Activated gamma-delta T cell treated with Interleukin-2 at 50 U/mL for 16 hours (primary cell): Measurements from ENCODE around the gene TTC1.

ENCODE experiments used
- DNase-seq: peaks from one replicate; pipeline ENCODE4 v3.0.0-alpha.2; 2020

The TTC1 gene

DNA sequence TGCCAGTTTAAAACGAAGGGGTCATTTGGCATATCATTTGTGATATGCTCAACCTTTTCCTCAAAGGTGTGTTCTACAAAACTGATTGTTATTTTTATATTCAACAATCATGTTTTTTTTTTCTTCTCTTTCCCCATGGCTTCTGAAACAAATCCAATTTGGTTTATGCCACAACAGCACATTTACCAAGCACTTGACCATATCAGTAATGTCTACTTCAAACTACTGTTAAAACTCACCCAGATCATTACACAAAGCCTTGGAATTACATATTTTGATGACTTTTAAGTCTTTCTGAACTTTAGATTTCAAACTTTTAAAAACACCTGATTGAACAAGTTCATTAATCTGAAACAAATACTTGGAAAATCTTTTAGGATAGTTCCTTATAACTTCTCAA lies 81.1 kb downstream of the TTC1 start:
- no peak for DNase-seq

DNA sequence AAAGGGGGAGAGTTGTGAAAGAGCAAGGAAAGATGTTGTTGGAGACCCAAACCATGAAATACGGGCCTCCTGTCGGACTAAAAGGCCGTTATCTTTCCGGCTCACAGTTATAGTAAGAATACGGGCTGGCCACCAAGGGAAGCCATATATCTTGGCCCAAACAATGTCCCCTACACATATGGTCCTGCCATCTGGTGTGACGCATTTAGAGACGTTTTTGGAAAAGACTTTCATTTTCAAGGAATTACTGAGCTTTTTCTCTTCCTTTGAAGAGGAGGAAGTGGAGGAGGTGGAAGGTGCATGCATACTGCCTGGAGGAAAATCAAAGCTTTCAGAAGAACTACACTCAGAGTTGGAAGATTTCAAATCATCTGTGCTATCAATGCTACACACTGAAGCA lies 83.6 kb downstream of the TTC1 start:
- DNase-seq: no peak

DNA sequence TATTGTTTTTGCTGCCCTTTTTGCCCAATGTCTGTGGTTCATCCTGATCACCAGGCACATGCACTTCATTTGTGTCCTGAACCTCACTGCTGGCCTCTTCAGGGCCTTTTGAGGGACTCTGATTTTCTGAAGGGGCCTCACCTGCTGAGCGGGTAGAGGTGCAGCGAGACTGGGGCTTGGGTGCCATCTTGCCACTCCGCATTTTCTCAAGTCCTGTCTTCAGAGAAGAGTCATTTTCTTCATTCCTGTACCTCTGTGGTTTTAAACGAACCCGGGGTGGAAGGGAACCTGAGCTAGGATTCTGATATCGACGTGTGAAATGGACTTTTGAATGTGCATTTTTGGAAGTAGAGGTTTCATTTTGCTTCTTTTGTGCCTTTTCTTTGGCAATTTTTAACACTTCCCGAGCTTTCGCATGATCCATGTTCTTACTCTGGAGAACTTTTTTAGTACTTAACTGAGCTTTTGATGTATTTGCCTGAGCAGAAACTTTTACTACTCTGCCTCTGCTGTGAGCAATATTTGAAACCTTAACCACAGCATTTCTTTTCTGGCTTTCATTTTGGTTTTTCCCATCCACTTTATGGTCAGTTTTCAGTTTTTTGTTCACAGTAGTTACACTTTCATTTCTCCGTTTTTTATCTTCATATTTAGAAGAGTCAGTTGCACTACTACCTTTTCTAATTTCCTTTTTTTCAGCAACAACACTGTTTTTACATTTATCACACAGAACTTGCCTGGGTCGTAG lies 84.2 kb downstream of the TTC1 start:
- no peak for DNase-seq

DNA sequence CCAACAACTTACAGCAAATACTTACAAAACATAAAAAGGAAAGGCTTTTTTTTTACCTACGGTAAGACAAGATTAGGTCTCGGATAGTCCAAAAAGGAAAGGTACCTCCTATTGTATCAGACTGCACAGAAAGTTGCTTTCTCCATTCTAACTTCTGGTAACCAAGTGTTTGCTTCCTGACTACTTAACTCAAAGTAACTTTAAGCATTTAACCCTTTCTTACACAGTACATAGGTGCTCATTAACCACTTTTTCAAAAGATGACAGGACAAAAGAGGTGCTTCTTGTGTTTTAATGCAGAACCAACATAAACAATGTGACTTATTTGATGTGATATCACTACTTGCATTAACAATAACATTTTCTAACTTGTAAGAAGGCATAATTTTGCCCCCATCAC lies 87.2 kb downstream of the TTC1 start:
- DNase-seq: no peak

DNA sequence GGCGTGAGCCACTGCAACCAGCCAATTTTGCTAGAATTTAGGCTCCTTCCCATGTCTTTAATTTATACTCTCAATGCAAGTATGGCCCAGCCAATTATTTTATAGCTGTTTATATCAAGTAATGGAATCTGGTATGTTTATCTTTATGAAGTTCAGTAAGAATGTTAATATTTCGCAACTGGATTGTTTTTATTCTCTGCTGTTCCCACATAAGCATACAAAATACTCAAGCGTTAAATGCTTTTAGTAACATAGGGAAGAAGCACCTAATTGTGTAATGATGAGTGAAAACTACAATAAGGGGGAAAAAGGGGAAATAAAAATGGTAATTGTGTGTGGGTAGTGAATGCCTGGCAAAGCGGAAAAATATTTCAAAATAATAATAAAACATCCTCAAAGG lies 89.1 kb downstream of the TTC1 start:
- DNase-seq: no peak

DNA sequence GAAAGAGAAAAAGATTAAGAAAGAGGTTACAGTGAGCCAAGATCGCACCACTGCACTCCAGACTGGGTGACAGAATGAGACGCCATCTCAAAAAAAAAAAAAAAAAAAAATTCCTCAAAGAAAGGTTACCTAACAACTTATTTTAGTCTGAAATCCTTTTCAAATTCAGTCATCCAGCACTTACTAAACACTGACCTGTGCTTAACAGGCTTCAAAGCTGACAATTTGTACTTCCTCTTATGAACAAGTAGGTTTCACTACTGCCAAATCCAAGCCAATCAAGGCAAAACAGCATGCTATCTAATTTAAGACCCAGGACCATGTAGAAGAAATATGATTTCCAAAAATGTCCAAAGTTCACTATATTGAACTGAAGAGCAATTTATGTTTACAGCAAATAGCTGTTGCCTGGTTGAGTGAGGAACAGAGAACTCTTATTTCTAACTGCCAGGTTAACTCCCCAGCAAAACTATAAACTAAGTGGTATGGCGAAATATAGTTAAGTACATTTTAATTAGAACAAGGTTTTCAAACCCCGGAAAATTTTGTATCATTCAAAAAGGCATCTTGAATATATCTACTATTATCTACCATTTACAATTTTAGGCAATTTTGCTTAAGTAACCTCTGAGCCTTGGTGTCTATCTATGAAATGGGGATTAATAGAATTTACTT lies 96.9 kb downstream of the TTC1 start:
- DNase-seq: no peak

DNA sequence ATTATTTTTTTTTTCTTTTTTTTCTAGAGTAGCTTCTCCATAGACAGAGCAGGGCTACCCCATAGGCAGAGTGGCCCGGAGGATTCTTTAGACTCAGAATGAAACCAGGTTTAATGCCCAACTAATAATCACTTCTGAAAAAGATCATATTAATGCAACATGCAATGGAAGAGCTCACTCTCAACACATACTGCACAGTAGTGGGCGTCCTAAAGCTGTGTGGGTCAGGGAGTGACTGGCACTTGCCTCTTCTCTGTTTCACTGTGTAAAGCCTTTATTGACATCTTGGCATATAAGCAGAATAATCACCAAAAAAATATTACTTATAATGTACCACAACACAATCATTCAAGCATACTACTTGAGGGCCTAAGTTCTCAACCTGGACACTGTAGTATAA lies 99.2 kb downstream of the TTC1 start:
- DNase-seq: no peak
